GM12878 (cell line): Measurements from ENCODE around the gene YY1. TPM values are rescaled to one million over a fixed set of nuclear protein-coding genes. Genes with fewer than 3 reads are reported as not detected.

Source experiments
- ATAC-seq: fragments of 200-7000 bp; cut with Tn5 transposase; 3 replicates; pipeline ENCODE4 v1.9.1; 2020; ENCODE audit warnings: mild to moderate bottlenecking, moderate library complexity
- BruUV-seq: library from RNA; stranded (reverse); fragments of 400-500 nt; replicated peaks from 2 replicates; lab custom pipeline; 2021; lab: Mats Ljungman, UMichigan
- CTCF ChIA-PET: fragments of 300-600 bp; sonication (Branson Sonifier 250); formaldehyde crosslinking; extraction: SDS; loops from one replicate; lab custom pipeline; 2021; ENCODE audit warnings: inconsistent platforms; lab: Yijun Ruan, JAX
- POLR2A ChIA-PET: fragments of 350-600 bp; formaldehyde crosslinking; extraction: SDS; loops from one replicate; lab custom pipeline; 2021; ENCODE audit warnings: inconsistent platforms; lab: Charles Lee
- RAD21 ChIA-PET: fragments of 300-600 bp; sonication (Branson Sonifier 250); formaldehyde crosslinking; loops from one replicate; lab custom pipeline; 2023; ENCODE audit warnings: antibody characterized with exemption; ENCODE audit not compliant: unreplicated experiment; lab: Charles Lee
- SMC1A ChIA-PET: fragments of 300-600 bp; sonication (Branson Sonifier 250); formaldehyde crosslinking; loops from one replicate; lab custom pipeline; 2023; ENCODE audit not compliant: unreplicated experiment, uncharacterized antibody; lab: Charles Lee
- DNase-seq: peaks from one replicate; pipeline ENCODE4 v3.0.0-alpha.2; 2011; ENCODE audit warnings: low read depth, low spot score
- FAIRE-seq: peaks from 3 replicates; lab custom pipeline; 2011; peaks lifted over from hg19 to GRCh38; lab: Jason Lieb, UNC
- H2AFZ ChIP-seq: 2 replicates; pipeline ENCODE4 v1.6.0; 2011; ENCODE audit warnings: low read depth, low read length, control low read depth; ENCODE audit not compliant: control insufficient read depth
- H3K27ac ChIP-seq: 2 replicates; pipeline ENCODE4 v1.5.1; 2011; ENCODE audit warnings: control low read depth; ENCODE audit not compliant: control insufficient read depth, insufficient read depth
- H3K27me3 ChIP-seq, 2 experiments: replicated peaks in 1 of 2; 2 replicates each; pipeline versions ENCODE4 v1.6.0 to v1.6.1; 2011; ENCODE audit warnings: low read length in 1 of 2; ENCODE audit not compliant: control insufficient read depth in 2 of 2, insufficient read depth in 2 of 2
- H3K36me3 ChIP-seq, 2 experiments: 2 replicates each; pipeline ENCODE4 v1.5.1; 2011; ENCODE audit warnings: low read length in 1 of 2; ENCODE audit not compliant: control insufficient read depth in 2 of 2, insufficient read depth in 2 of 2
- H3K4me1 ChIP-seq: 2 replicates; pipeline ENCODE4 v1.6.1; 2011; ENCODE audit warnings: mild to moderate bottlenecking, low read length, moderate library complexity, mixed read lengths; ENCODE audit not compliant: control insufficient read depth, insufficient read depth
- H3K4me2 ChIP-seq: 2 replicates; pipeline ENCODE4 v1.6.0; 2011; ENCODE audit warnings: control low read depth; ENCODE audit not compliant: control insufficient read depth, insufficient read depth
- H3K4me3 ChIP-seq: fragments of 200-600 bp; sonication (generic); 2 replicates; pipeline ENCODE4 v1.5.1; 2016
- H3K79me2 ChIP-seq: 2 replicates; pipeline ENCODE4 v1.6.0; 2011; ENCODE audit warnings: low read length; ENCODE audit not compliant: control insufficient read depth, insufficient read depth
- H3K9ac ChIP-seq: 2 replicates; pipeline ENCODE4 v1.8.0; 2011; ENCODE audit warnings: low read length, control low read depth, mixed read lengths; ENCODE audit not compliant: control insufficient read depth, insufficient read depth
- H3K9me3 ChIP-seq: replicated peaks from 3 replicates; pipeline ENCODE4 v1.5.1; 2011; ENCODE audit warnings: mild to moderate bottlenecking, low read length; ENCODE audit not compliant: control insufficient read depth, insufficient read depth
- H4K20me1 ChIP-seq: 2 replicates; pipeline ENCODE4 v1.6.0; 2011; ENCODE audit not compliant: control insufficient read depth, insufficient read depth
- CTCF ChIP-seq, 3 experiments: IDR thresholded peaks in 2 of 3; conservative IDR thresholded peaks in 1 of 3; 2 replicates each; pipeline ENCODE4 v1.5.1; 2011; ENCODE audit warnings: low read depth in 3 of 3, low read length in 3 of 3, mild to moderate bottlenecking in 3 of 3, control low read depth in 2 of 3, moderate library complexity in 2 of 3, inconsistent platforms in 1 of 3, mixed read lengths in 1 of 3; ENCODE audit not compliant: control insufficient read depth in 2 of 3, insufficient read depth in 1 of 3; ENCODE audit errors: extremely low read depth in 1 of 3
- E2F4 ChIP-seq: IDR thresholded peaks from 2 replicates; pipeline ENCODE4 v1.6.1; 2012; ENCODE audit warnings: low read depth, low read length, improper control_type of control experiment
- LARP7 ChIP-seq: fragments of 450-650 bp; IDR thresholded peaks from 2 replicates; pipeline ENCODE4 v1.6.1; 2017; ENCODE audit warnings: mild to moderate bottlenecking
- MEF2A ChIP-seq: IDR thresholded peaks from 2 replicates; pipeline ENCODE4 v1.6.1; 2011; ENCODE audit warnings: low read depth, mild to moderate bottlenecking, low read length, moderate library complexity; ENCODE audit not compliant: insufficient read depth
- NR2C2 ChIP-seq: IDR thresholded peaks from 2 replicates; pipeline ENCODE4 v1.6.1; 2011; ENCODE audit warnings: borderline replicate concordance, low read depth; ENCODE audit not compliant: control insufficient read depth, insufficient read length
- POLR2A ChIP-seq: IDR thresholded peaks from 2 replicates; pipeline ENCODE4 v1.6.1; 2011; ENCODE audit warnings: low read depth, mild to moderate bottlenecking, low read length
- SIX5 ChIP-seq: IDR thresholded peaks from 2 replicates; pipeline ENCODE4 v1.6.1; 2011; ENCODE audit warnings: mild to moderate bottlenecking, low read depth, low read length, moderate library complexity; ENCODE audit not compliant: severe bottlenecking
- ZBTB11 ChIP-seq: fragments of 450-650 bp; formaldehyde crosslinking; IDR thresholded peaks from 2 replicates; pipeline ENCODE4 v1.5.0; 2022; ENCODE audit warnings: mild to moderate bottlenecking, missing genetic modification characterization
- WGBS: methylation state at CpG from one replicate; pipeline ENCODE4 v1.1.6; 2016; ENCODE audit warnings: low lambda C conversion rate; ENCODE audit not compliant: insufficient replicate concordance, insufficient coverage; ENCODE audit errors: missing lambda C conversion rate; 5-methylcytosine and 5-hydroxymethylcytosine counted together
- in situ Hi-C: fragments of 300-500 bp; cut with MboI; formaldehyde crosslinking; loops from 9 replicates; pipeline ENCODE4 v1.14.3; 2018; ENCODE audit warnings: mixed read lengths
- intact Hi-C: fragments of 100-400 bp; cut with micrococcal nuclease; formaldehyde crosslinking; loops from one replicate; pipeline ENCODE4 v1.14.2; 2022; ENCODE audit not compliant: unreplicated experiment
- polyA plus RNA-seq, 11 experiments: library from polyadenylated mRNA; depleted of rRNA in 4 of 11; unstranded in 6 of 11; stranded (reverse) in 5 of 11; fragments of >200 nt; fragmentation: Nextera tagmentation in 4 of 11; fragmentation: Illumina TruSeq in 1 of 11; extraction: Ambion mirVana in 4 of 11; extraction: Trizol in 1 of 11; gene quantifications; 1 replicate in 1 of 11; 2 replicates in 10 of 11; pipeline versions ENCODE4 v1.2.1 to v1.2.3, GENCODE V29; 2011 to 2016; ENCODE audit warnings: inconsistent platforms in 2 of 11, missing spikeins in 2 of 11, low read depth in 1 of 11
- total RNA-seq, 4 experiments: library from RNA; depleted of rRNA in 3 of 4; stranded (reverse); fragments of >200 nt in 3 of 4; fragmentation: Illumina TruSeq in 1 of 4; extraction: Trizol in 1 of 4; gene quantifications; 2 replicates each; pipeline versions ENCODE4 v1.2.1 to v1.2.3, GENCODE V29; 2013 to 2021

YY1 gene
- total and polyA plus RNA-seq, 10 of the 15 experiments (the other 5 are each of a cell fraction or from before 2014, with no cell fraction given): 23.7 to 74.0 (median 39.9) TPM

GRCh38 chr14:100211893-100212292 is 27.1 kb upstream of the YY1 start:
- in situ Hi-C loops (no loop called here), intact Hi-C loops (no loop called here)
- no peak for DNase-seq
- CTCF ChIA-PET: interaction anchor here (7.3 kb wide), 1 partner anchor 19 kb away, joined by 29 read pairs; no protein-coding TSS in a partner anchor
- Histone ChIP-seq H3K9ac (no peak overlapping the region), H3K27me3 (no peaks in the 10 kb centered on the region), H2AFZ (no peak overlapping the region), H3K36me3 (no peaks in the 10 kb centered on the region), H3K79me2 (peaks cover 6% of the 10 kb centered on the region), H4K20me1 (no peaks in the 10 kb centered on the region), H3K4me1 (peaks cover 9% of the 10 kb centered on the region; the same call in 1 of the 2 replicates), H3K4me3 (no peak overlapping the region), H3K9me3 (no peaks in the 10 kb centered on the region; the same call in 2 of the 3 replicates), H3K27ac (no peak overlapping the region), H3K4me2 (no peak overlapping the region)
- RAD21 ChIA-PET: interaction anchor here (1.2 kb wide), 1 partner anchor 10 kb away, joined by 5 read pairs; no protein-coding TSS in a partner anchor
- no peak for FAIRE-seq
- no peak for ATAC-seq
- POLR2A ChIA-PET: no interaction called here
- 67% methylated on average over 7 of the region's 7 CpGs for WGBS
- TF ChIP-seq LARP7 (no peak), SIX5 (no peak), ZBTB11 (CRISPR knock-in tag) (no peak), CTCF (IDR thresholded peaks at IDR 0.05 in 2 of 3, conservative IDR thresholded peaks at IDR 0.05 in 1 of 3; ENCODE audit: control insufficient read depth in 2 of 3, extremely low read depth in 1 of 3, insufficient read depth in 1 of 3, low read depth in 3 of 3, low read length in 3 of 3) (no peak), E2F4 (no peak), NR2C2 (no peak), POLR2A (no peak), MEF2A (no peak)
- BruUV-seq: no TSS peak
- SMC1A ChIA-PET: interaction anchor here (0.8 kb wide), 1 partner anchor 332 kb away, joined by 3 read pairs; no protein-coding TSS in a partner anchor
